ENCODE measurements around the gene BLCAP. TPM values are rescaled to one million over a fixed set of nuclear protein-coding genes. Genes with fewer than 3 reads are reported as not detected.
"Not testable (repeated sequence)": the region's sequence is repeated elsewhere in the genome, so short reads cannot be mapped to it uniquely, and the experiment has no call there.

The BLCAP gene
- total RNA-seq, 1 experiment from 2014 or later, result 29.1 TPM

DNA sequence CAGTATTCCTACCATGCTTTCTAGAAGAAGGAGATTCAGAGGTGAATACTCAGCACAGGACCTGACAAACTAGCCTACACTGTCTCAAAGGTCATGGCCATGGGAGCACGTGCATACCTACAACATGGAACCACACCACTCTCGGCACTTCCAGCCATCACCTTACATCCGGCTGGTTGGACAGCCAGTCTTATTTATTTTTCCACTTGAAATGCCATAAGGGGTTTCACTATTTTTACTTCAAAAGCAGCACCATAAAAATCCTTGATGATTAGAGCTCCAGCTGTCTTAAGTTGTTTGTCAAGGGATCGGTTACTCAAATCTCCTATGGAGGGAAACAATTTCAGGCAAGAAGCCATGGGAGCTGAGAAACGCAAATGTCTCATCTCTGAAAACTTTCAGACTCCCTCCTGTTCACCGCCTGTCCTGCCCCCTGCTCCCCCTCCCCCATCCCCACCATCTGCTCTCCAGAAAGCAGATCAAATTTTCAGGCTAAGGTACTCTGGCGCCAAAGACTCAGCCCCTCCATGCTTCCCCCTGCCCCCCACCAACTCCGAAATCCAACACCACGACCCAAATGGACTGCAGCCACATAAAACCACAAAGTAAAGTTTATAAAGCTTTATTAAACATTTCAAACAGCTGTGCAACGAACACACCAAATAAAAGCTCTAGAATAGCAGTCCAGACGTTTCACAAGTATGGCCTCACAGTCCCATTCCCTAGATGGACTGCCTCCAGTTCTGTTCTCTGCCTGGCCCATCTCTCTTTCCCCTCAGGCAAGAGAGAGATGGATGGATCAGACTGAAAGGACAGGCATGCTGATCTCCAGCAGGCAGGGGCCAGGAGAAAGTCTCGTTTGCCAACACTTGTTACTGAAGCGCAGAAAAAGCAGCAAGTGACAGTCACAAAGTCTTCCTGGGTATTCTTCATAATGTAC is 10.6 kb downstream of the BLCAP start:
- DNase-seq (ENCODE audit: low read depth), result no peak

DNA sequence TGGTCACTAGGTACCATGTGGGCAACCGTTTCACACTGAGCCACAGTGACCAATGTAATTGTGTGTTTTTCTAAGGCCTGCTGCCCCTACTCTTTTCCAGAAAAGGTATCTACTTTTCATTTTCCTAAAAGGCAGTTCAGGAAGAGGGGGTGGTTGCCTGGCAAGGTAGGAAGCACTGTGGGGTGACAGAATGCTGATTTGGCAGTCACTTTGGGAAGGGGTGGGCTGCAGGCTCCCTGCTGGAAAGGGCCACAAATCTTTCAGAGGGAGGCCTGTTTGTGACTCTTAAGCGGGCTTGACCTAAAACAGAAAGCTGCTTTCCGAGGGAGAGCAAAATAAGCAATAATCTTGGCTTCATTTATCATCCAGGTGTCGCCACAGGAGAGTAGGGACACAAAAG is 11.8 kb downstream of the BLCAP start:
- no peak for DNase-seq (ENCODE audit: low read depth)

DNA sequence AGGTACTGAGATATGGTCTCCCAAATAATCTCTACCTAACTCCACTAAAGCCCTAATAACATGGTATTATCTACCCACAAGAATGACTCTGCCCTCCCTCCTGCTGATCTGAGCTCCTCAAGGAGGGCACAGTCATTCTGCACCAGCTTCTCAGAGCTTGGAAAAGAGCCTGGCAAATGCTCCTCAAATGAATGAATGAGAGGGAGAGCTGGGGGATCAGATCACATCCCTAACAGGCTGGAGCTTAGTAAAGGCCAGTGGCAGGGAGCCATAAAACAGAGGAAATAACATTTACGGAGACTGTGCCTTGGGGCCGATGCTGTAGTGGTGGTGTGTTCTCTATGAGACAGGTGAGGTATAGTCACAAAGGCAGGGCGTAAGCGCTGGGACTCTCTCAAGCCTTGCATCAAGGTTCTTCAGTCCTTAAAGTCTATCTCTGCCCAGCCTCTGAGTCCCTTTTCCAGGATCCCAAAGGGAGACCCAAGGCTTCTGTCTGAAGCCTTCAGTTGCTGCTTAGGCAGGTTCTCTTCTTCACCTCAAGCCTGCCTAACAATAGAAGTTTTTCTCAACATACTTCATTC is 13.8 kb downstream of the BLCAP start:
- no peak for DNase-seq (ENCODE audit: low read depth)

DNA sequence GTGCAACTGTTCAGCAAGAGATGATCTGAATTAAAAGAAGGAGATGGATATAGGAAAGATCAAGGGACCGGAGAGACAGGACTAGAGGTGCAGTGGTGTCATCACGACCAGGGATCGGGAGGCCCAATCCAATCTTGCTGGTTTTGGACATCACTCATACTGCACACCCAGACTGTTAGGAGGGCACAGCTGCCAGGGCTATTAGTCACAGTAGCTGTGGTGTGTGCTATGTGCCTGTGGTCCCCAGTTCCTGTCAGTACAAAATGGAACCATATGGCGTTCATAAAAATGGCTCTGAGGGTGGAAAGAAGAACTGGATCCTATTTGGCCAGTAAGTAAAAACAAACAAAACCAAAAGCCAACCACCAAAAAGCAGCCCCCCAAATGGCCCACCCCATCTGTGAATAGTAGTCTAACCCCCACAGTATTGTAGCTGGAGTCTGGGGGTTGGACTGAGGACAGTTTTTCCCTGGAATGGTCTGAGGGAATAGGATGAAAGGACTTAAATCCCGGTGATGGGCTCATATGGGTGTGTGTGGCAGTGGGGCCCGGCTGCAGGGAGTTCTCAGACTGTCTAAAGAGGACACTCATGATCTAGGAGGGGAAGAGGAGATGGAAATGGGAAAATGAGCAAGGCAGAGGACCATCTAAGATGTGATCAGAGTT is 15.9 kb downstream of the BLCAP start:
- peak; percentile 70 for DNase-seq (ENCODE audit: low read depth)

DNA sequence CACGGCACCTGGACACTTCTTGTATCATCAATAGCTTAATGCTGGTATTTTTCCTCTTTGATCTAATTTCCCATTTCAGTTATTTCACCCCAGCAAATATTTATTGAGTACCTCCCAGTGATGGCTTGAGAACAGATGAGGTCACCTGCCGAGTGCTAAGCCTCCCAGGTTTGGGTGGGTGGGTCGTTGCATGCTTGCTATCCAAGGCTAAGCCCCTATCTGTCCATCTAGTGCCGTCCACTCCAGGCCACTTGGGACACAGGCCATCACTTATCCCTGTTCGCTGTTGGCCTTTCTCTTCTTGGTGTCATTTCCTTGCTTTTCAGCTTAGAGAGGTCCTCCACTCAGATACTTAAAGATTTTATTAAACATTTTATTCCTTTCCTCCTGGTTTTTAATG is 17.4 kb downstream of the BLCAP start:
- DNase-seq (ENCODE audit: low read depth), result no peak

DNA sequence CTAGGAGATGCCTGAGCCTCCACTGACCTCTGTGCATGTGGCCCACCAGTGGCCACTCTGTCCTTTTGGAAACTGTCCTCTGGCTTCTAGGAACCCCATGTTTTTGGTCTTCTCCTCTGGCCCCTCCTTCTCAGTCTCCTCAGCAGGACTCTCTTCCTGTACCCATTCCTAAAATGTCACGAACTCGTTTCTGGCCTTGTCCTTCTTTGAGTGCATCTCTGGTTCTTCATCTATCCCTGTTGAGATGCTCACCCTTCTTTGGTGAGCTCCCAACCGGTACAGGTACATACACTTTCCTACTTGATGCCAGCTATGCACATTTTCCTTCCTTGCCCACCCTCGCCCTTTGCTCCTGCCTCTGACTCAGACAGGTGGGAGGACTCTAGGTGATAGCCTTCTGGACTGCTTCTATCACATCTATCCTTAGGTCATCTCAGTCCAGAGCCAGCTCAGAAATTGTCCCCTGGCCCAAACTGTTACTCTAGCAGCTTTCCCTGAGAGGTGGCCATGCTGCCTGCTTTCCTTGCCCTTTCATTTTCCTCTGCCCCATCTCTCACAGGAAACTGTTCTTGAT is 21.4 kb downstream of the BLCAP start:
- no peak for DNase-seq (ENCODE audit: low read depth)

DNA sequence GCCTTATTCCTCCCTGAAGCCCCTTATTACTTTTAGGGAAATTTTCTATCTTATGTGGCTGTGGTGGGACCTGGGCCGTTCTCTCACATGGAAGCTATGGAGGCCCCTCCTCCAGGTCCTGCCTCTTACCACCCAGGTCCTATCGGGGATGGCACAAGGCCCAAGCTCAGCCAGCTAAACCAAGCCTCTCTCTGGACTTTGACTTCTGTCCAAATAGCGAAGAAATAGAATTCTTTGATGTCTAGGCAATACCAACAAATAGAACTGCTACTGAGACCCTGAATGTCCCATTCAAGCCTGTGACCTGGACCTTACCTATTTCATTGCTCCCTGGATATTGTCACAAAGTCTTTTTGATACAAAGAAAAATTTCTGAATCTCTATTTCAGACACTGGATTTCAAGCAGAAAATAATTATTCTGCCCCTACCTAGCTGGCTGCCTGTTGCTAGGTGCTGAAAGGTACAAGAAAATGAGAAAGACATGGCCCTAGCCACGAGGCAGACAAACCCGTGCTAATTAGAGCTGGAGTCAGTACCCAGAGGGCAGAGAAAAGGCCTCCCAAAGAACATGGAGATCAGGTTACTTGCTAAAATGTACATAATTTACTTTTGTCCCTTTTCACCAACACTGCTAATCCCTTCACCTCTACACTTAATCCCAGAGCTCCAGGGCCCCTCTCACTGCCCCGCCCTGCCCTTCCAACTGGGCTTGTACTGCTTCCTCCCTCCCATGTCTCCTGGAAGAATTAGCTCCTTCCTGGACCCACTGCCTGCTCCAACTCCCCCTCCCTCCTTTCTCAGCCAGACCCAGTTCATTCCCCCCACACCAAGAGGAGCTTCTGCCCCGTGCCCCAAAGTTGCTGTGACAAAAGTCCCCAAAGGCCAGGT is 22.2 kb downstream of the BLCAP start:
- DNase-seq (ENCODE audit: low read depth), result no peak

DNA sequence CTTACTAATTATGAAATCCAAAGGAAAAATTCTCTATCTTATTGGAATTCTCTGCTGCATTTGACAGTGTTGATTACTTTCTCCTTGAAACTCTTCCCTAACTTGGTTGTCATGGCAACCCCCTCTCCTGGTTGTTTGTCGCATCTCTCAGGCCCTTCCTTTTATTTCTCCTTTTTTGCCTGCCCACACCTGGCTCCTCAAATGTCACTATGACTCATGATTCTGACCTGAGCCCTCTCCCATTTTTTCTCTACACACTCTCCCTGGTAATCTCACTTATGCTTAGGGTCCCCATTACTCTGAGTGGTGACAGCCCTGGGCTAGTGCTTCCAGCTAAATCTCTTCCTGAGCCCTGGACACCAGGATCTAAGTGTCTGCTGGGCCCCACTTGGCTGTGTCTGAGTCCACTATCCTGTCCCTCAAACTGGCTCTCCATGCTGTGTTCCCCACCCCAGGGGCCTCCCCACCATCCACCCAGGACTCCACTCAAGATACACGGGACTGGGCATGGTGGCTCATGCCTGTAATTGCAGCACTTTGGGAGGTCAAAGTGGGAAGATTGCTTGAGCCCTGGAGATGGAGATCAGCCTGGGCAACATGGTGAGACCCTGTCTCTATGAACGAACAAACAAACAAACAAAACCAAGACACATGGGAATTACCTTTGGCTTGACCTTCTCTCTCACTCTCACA is 23.1 kb downstream of the BLCAP start:
- DNase-seq (ENCODE audit: low read depth), result no peak

DNA sequence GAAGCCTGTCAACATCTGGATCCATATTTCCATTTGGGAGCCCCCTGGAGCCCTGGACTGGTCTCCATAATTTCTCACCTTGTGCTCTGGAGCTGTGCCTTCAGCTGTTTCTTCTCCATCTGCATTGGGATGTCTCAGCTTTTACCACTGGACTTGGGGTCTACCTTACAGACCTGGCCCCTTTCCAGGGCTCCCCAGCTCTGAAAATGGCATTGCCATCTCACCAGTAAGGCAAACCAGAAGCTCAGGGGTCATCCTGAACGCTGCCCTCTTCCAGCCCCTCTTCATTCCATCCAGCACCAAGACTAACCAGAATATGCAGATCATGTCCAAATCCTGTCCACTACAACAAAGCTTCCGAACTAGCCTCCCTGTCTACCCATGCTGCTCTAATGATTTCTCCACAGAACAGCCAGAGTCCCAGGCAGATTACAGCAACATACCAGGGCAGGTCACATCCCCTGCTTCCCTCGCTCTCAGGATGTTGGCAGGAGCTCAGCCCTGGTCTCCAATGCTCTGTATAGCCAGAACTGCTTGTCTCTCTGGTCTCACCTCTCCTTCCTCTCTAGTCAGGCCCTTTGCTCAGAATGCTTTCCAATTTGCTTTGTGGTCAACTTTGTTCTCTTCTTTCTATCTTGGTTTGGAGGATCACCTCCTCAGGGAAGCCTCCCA is 24.3 kb downstream of the BLCAP start:
- no peak for DNase-seq (ENCODE audit: low read depth)

DNA sequence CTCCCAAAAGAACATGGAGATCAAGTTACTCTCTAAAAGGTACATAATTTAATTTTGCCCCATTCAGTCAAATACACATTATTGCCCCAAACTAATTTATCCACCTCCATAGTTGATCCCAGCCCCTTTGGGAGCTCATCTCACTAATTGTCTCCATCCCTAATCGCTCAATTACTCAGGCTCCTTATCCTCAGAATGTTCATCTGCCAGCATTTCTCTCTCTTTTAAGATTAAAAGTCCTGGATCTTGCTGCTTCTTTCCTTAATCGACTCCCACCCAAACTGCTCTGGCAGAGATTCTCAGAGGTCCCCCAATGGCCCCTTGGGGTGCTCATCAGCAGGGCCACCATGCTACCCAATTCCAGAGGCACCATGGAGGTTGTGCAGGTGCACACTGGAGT is 25.0 kb downstream of the BLCAP start:
- no peak for DNase-seq (ENCODE audit: low read depth)

DNA sequence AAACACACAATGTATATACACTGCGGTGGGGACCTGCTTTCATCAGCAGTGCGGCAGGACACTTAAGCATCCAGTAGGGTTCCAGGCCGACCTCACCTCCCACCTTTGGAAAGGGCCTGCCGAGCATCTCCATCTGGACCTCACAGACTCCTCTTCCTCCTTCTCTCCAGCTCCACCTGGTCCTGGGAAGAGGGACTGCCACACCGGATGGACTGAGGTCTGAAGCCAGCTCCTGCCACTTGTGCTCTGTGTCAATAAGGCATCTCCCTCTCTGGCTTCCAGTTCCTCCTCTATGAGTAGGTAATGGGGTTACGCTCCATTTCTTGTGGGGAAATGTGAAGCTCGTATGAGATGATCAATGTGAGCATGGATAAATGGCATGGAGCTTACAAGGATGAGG is 25.7 kb downstream of the BLCAP start:
- DNase-seq (ENCODE audit: low read depth), result no peak

DNA sequence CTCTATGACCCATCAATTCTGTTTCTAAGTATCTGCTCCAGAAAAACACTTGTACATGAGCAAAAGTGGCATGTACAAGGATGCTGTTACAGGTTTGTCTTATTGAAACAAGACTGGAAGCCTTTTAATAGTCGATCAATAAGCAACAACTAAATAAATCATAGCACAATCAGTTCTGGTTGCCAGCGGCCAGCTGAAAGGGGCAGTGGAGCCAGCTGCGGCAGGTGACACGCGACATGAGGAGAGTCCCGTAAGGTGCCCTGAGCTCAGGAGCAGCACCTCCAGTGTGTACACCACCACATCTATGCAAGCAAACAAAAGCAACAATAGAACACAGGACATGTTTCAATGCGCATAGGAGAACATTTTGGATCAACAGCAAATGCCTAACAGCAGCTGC is 27.4 kb downstream of the BLCAP start:
- DNase-seq (ENCODE audit: low read depth), result no peak

DNA sequence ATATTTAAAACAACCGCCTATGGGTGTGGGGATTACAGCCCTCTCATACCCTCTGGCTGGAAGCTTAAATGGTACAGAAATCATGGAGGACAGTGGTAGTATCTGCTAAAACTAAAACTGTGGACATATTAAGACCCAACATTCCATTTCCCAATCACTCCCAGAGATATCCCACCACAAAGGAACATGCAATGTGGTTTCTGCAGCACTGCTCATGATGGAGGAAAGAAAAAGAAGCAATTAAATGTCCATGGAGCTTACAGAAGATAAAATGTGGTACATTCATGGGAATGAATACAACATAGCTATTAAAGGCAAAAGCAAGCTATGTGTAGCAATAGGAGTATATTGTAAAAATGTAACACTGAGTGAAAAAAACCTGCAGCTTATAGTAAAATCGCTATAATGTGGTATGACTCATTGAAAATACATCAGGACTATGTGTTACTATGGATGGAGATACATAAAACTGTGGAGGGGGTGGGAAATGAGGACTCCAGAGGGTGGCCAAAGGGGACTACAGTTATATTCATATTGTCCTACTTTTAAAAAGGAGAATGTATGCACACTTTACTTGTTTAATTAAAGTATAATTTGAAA is 29.5 kb downstream of the BLCAP start:
- DNase-seq (ENCODE audit: low read depth), result no peak

DNA sequence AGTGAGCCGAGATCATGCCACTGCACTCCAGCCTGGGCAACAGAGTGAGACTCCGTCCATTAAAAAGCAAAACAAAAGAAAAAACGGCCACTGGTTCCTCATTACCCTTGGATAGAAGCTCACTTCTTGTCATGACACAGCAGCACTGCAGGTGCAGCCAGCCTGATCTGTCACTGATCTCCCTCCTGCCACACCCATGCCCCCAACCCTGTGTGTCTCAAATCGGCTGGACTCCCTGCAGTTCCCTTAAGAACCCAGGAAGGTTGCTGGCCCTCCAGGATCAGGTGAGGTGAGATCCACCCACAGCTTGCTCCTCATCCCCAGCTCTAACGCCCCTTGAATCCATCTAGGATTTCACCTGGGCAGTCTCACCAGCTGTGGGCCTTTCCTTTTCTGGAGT is 32.9 kb downstream of the BLCAP start:
- no peak for DNase-seq (ENCODE audit: low read depth)

DNA sequence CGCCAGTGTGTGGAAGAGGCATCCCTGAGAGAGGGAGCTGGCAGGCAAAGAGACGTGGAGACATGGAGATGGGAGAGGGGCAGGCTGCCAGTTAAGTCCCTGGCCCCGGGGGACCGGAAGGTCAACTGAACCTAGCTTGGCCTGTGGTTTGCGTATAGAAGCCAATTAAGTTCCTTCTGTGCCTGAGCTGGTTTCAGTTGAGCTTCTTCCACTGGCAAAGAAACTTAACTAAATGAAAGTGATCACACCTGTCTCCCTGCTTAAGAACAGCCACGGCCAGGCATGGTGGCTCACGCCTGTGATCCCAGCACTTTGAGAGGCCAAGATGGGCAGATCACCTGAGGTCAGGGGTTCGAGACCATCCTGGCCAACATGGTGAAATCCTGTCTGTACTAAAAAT is 33.4 kb downstream of the BLCAP start:
- no peak for DNase-seq (ENCODE audit: low read depth)

DNA sequence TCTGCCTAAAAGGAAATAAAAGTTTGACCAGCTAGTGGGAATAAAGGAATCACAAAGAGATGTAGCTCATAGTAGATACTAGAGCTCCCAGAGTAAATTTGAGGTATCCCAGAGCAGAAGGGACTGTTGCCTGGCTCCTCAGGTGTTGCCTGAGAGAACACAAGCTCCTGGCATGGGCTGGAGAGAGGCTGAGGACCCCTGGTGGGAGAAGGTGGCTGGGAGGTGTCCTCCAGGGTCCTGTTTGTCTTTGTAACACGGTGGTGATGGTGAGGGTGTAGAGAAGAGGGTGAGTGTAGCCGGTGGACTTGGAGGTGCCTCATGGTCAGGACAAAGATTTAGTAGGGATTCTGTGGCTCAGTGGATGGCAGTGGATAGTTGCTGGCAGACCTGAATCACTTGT is 34.7 kb downstream of the BLCAP start:
- DNase-seq (ENCODE audit: low read depth), result no peak

DNA sequence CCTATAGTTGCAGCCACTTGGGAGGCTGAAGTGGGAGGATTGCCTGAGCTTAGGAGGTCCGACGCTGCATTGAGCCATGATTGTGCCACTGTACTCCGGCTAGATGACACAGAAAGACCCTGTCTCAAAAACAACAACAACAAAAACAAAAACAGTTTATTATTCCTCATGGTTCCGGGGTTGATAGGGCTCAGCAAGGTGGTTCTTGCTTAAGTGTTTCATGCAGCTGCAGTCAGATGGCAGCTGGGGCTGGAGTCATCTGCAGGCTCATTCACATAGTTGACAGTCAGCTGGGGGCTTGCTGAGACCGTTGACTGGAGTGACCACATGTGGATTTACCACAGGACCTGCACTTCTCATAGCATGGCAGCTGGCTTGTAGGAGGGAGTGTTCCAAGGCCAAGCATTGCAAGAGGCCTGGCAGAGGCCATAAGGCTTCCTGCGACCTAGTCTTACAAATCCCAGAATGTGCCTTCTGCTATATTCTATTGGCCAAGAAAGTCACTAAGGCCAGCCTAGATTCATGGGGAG is 35.5 kb downstream of the BLCAP start:
- DNase-seq (ENCODE audit: low read depth), result no peak

DNA sequence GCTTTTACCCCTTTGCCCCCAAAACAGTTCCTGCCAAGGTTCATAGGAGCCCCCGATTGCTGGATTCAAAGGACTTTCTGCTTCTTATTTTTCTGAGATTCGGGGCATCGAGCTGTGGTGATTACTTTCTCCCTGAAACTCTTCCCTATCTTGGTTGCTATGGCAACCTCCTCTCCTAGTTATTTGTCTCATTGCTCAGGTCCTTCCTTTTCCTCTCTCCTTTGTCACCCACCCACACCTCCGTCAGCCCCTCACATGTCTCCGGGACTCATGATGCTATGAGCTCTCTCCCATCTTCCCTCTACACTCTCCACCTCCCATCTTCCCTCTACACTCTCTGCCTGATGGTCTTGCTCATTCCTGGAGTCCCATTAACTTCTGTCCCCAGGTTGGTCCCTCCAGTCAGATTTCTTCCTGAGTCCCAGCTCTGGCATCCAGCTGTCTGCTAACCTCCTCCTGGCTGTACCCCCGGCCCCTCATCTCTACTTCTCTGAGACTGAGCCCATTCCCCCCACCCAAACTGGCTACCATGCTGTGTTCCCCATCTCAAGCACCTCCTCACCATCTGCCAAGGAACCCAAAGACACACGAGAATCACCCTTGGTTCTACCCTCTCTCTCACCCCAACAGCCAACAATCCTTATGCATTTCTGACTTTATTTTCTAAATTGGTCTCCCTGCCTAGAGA is 36.9 kb downstream of the BLCAP start:
- DNase-seq (ENCODE audit: low read depth), result no peak

DNA sequence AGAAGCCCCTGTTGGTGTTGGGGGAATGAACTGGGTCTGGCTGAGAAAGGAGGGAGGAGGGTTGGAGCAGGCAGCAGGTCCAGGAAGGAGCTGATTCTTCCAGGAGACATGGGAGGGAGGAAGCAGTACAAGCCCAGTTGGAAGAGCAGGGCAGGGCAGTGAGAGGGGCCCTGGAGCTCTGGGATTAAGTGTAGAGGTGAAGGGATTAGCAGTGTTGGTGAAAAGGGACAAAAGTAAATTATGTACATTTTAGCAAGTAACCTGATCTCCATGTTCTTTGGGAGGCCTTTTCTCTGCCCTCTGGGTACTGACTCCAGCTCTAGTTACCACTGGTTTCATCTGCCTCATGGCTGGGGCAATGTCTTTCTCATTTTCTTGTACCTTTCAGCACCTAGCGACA is 41.5 kb downstream of the BLCAP start:
- not testable (repeated sequence) for DNase-seq (ENCODE audit: low read depth)

Measured in Daoy (cell line).